Measurements from ENCODE around the gene USP34.
"Not testable (repeated sequence)": the region's sequence is repeated elsewhere in the genome, so short reads cannot be mapped to it uniquely, and the experiment has no call there.

The USP34 gene

DNA sequence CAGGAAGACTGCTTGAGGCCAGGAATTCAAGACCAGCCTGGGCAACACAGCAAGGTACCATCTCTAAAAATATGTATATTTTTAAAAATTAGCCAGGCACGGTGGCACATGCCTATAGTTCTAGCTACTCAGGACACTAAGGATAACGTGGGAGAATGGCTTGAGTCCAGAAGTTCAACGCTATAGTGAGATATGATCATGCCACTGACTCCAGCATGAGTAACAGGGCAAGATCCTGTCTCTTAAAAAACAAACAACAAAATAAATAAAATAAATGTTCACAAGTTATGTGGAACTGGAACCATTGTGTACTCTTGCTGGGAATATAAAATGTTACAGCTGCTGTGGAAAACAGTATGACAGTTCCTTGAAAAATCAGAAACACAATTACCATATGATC lies 47.2 kb downstream of the USP34 start:
- DNase-seq (ENCODE audit: low spot score) = no peak

DNA sequence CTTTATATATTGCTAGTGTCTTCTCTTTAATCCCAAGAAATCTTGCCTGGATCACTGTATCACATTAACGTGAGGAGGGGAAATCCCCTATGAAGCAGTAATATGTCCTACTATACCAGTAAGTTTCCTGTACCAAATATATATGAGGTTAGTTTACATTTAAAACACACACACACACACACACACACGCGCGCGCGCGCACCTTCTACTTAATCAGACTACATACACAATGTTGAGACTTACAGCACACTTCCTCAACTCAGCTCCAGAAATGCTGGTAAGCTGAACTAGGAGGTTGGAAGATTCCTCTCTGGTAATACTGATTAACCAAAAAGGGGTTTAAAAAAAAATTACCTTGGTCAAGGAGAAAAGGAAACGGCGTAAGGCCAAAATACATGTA lies 49.3 kb downstream of the USP34 start:
- peak; percentile 18 for DNase-seq (ENCODE audit: low spot score)

DNA sequence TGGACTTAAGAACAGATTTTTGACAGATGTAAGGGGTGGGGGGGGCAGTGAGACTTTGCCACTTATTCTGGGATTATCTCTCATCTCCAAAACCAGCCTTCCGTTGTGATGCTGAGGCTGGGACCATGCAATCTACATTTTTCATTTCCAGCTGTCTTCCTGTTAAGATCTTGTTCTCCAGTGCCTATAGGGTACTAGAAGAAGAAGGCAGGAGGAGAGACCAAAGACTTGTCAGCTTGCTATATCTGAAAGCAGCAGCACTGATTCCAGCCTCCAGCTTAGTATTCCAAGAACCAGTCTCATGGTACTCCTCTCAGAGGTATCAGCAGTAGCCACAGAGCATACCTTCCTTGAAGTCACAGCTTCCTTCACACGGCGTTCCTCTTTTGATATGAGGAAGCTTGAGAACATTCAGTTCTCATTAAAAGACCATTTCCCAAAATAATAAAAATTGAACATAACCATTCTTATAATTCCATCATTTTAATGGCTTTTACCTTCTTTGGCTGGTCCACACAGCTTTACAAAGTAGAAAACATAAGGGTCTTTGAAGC lies 49.8 kb downstream of the USP34 start:
- no peak for DNase-seq (ENCODE audit: low spot score)

DNA sequence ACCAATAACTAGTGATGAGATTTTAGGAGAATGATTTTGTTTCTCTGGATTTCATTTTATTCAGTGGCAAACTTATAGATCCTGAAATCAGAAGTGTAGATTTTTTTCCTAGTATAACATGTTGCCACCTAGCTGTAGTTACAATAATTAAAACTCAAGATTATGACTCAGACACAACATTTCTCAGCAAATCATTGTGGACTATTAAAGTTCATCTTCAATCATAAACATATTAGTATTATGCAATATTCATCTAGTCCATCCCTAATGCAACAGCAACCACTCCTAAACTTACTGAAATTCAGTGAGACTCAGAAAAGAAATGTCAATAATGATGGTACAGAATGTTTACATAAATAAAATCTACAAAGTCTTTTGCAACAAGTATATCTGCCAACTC lies 51.3 kb downstream of the USP34 start:
- no peak for DNase-seq (ENCODE audit: low spot score)

GRCh38 chr2:61419129-61419528 lies 51.8 kb downstream of the USP34 start:
- no peak for DNase-seq (ENCODE audit: low spot score)

GRCh38 chr2:61416871-61417645 lies 53.8 kb downstream of the USP34 start:
- no peak for DNase-seq (ENCODE audit: low spot score)

DNA sequence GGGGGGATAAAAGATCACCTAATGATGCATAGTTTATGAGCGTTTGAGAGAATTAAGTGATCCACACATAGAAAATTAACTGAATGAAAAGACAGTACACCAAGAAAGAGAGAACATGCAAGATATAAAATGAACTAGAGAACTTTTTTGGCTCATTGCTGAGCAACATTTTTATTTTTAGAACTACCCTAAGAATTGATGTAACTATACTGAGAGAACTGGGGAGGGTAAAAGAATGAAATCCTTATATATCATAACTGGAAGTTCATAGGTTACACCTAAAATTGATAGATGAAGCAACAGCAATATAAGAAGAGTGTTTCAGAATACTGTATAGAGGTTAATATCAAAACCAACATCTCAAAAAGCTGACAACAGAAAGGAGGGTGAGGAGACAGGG lies 55.6 kb downstream of the USP34 start:
- DNase-seq (ENCODE audit: low spot score) = no peak

DNA sequence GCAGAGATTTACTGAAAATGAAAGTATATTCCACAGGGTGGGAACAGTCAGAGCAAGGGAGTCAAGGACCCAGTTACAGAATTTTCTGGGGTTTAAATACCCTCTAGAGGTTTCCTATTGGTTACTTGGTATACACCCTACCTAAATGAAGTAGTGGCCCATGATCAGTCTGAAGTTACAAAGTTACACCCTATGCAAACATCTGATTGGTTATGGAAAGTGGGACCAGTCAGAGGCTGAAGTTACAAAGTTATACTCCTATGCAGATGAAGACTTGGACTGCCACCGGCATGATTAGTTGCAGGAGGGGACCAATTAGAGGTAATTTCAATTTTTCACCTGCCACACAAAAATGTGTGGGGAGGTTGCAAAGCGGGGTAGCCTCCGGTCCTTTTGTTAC lies 56.2 kb downstream of the USP34 start:
- no peak for DNase-seq (ENCODE audit: low spot score)

GRCh38 chr2:61411109-61411508 lies 59.8 kb downstream of the USP34 start:
- DNase-seq (ENCODE audit: low spot score) = no peak

- DNase-seq (ENCODE audit: low spot score) = no peak
Observed at GRCh38 chr2:61410185-61410584, 60.7 kb downstream of the USP34 start.

DNA sequence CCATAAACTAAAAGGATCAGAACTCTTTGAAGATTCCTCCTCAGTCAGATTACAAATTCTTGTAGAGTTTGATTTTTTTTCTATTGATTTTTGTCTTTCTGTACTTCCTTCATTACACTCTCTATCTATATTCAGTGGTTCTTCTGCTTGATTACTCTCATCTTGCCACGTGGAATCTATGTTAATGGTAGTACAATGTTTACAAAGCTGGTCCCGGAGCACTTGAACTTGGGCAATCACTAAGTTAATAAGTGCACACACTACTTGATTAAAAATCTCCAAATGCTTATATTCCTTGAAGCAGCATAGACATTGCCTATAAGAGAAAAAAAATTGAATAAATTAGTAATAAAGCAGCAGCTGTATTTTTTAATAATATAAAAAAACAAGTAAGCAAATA lies 65.1 kb downstream of the USP34 start:
- DNase-seq (ENCODE audit: low spot score) = no peak

DNA sequence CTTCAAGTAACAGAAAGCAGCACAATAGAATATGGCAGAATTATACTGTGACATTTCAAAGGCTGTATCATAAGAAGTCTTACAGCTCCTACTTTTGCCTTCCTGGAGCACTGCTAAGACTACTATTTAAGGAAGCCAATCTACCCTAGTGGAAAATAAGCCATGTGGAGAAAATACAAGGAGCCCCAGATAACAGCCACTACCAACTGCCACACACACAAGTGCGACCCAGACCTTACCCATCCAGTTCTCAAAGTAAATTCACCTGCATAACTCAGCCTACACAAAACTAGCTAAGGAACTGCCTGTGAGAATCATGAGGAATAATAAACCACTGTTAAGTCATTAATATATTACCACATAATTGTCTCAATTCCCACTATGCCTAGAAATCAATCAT lies 66.4 kb downstream of the USP34 start:
- no peak for DNase-seq (ENCODE audit: low spot score)

DNA sequence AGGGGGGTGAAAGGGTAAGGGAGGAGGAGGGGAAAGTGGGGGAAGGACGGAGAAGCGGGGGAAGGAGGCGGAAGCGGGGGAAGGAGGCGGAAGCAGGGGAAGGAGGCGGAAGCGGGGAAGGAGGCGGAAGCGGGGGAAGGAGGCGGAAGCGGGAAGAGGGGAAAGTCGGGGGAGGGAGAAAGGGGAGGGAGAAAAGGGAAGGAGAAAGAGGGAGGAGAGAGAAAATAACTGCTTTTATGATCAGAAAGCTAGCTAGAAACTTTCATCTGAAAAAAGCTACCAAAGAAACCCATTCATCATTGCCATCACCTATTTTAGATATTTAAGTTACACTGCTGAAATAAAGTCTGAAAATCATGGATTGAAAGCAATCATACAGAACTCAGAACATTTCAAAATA lies 72.5 kb downstream of the USP34 start:
- DNase-seq (ENCODE audit: low spot score) = no peak

DNA sequence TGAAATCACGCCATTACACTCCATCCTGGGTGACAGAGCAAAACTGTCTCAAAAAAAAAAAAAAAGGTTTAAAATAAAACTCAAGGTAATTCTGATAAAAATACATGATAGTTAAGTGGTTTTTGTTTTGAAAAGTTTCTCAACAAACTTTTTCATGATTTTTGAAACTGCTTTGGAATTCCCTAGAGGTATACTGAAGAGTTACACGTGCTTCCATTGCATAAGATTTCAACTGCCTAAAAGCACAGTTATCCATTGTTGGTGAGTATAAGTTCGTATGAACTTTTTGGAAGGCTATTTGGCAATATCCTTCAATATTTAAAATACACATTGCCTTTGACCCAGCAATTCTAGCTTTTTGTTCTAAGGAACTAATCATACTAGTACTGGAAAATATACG lies 74.9 kb downstream of the USP34 start:
- DNase-seq (ENCODE audit: low spot score) = no peak

GRCh38 chr2:61387588-61387987 lies 83.3 kb downstream of the USP34 start:
- DNase-seq (ENCODE audit: low spot score) = not testable (repeated sequence)

DNA sequence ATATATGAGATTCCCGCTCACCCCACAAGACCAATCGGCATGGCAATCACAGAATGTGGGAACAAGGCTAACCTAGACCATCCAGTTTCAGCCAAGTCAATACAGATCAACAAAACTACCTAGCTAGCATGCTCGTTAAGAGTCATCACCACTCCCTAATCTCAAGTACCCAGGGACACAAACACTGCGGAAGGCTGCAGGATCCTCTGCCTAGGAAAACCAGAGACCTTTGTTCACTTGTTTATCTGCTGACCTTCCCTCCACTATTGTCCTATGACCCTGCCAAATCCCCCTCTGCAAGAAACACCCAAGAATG lies 90.0 kb downstream of the USP34 start:
- DNase-seq (ENCODE audit: low spot score) = not testable (repeated sequence)

- no peak for DNase-seq (ENCODE audit: low spot score)
Observed at GRCh38 chr2:61380056-61380881, 90.6 kb downstream of the USP34 start.

GRCh38 chr2:61379521-61379920 lies 91.4 kb downstream of the USP34 start:
- no peak for DNase-seq (ENCODE audit: low spot score)

DNA sequence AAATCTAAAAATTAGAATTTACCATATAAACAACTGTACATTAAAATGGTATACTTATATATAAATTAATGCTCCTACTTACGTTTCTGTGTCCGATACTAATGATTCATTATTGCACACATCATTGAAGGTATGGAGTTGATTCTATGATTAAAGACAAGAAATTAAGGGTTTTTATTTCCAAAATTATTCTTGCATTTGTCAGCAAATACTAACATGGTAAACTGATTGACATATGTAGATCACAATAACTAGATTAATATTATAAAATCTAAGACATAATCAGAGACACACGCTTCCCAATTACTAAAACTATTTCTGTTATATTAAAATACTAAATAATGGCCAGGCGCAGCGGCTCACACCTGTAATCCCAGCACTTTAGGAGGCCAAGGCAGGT lies 92.6 kb downstream of the USP34 start:
- no peak for DNase-seq (ENCODE audit: low spot score)

- no peak for DNase-seq (ENCODE audit: low spot score)
Observed at GRCh38 chr2:61377046-61377445, 93.8 kb downstream of the USP34 start.

DNA sequence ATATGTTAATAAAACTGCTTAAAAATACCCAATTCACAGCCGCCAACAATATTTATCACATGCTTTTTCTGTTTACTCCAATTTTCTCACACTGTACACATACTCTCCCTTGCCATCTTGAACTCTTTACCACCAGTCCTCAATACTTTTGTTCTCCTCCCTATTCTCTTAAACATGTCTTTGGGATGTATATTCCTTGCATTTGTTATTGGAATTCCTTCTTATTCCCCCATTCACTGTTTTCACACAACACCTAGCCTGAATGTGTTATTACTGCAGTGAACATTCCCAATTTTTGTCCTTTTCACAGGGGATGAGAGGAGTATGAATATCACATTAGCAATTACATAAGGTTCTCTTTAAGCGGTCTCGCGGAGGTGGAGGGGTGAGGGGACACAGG lies 94.7 kb downstream of the USP34 start:
- no peak for DNase-seq (ENCODE audit: low spot score)

GRCh38 chr2:61371027-61371426 lies 99.9 kb downstream of the USP34 start:
- no peak for DNase-seq (ENCODE audit: low spot score)

Measured in CD4-positive, alpha-beta T cell treated with Interleukin-6 at 100 ng/mL for 8 hours (primary cell).